Thyroid gland (tissue), 4 donors: ENCODE measurements around the gene ANKRD22. TPM values are rescaled to one million over a fixed set of nuclear protein-coding genes. Genes with fewer than 3 reads are reported as not detected.
A peak's percentile ranks its signal among the peaks of the same experiment; 100 is the strongest.

Experiments
- DNase-seq, 2 donors: peaks; one replicate each; pipeline ENCODE4 v3.0.0-alpha.2; 2019
- H3K27ac ChIP-seq, 3 donors: fragments of 200-600 bp; sonication (generic); 1 replicate in 2 of 3; 2 replicates in 1 of 3; pipeline ENCODE4 v1.5.1; 2016 to 2019; ENCODE audit warnings: mild to moderate bottlenecking in 1 of 3, moderate library complexity in 1 of 3
- H3K27me3 ChIP-seq: fragments of 200-600 bp; sonication (generic); one replicate; pipeline ENCODE4 v1.5.1; 2019
- H3K36me3 ChIP-seq, 2 donors: fragments of 200-600 bp; sonication (generic); one replicate each; pipeline ENCODE4 v1.5.1; 2016 to 2019
- H3K4me1 ChIP-seq, 2 donors: fragments of 200-600 bp; sonication (generic); one replicate each; pipeline ENCODE4 v1.5.1; 2017 to 2019
- H3K4me3 ChIP-seq, 3 donors: fragments of 200-600 bp; sonication (generic); replicated peaks in 1 of 3; 1 replicate in 2 of 3; 2 replicates in 1 of 3; pipeline ENCODE4 v1.5.1; 2016; ENCODE audit warnings: mild to moderate bottlenecking in 1 of 3
- H3K9me3 ChIP-seq: fragments of 200-600 bp; sonication (generic); one replicate; pipeline ENCODE4 v1.5.1; 2017
- CTCF ChIP-seq, 6 experiments: fragments of 200-600 bp in 3 of 6; fragments of 450-650 bp in 3 of 6; sonication (generic) in 3 of 6; IDR thresholded peaks; one replicate each; pipeline ENCODE4 v1.5.1; 2016 to 2019; ENCODE audit warnings: antibody characterized with exemption in 6 of 6, mild to moderate bottlenecking in 2 of 6, inconsistent platforms in 1 of 6, moderate library complexity in 1 of 6
- POLR2A ChIP-seq, 2 donors: fragments of 450-650 bp; IDR thresholded peaks; one replicate each; pipeline ENCODE4 v1.6.1; 2017; ENCODE audit warnings: antibody characterized with exemption in 2 of 2, mild to moderate bottlenecking in 2 of 2, moderate library complexity in 1 of 2
- WGBS, 2 donors: methylation state at CpG; one replicate each; pipeline ENCODE4 v1.1.5; 2017; 5-methylcytosine and 5-hydroxymethylcytosine counted together
- intact Hi-C: fragments of 100-400 bp; cut with DNase I; formaldehyde crosslinking; loops from one replicate; pipeline ENCODE4 v1.15.1; 2023
- total RNA-seq, 4 donors: library from RNA; depleted of rRNA; stranded (reverse); fragments of >200 nt; gene quantifications; one replicate each; pipeline ENCODE4 v1.2.3, GENCODE V29; 2016

The ANKRD22 gene
- total RNA-seq, 4 donors from 2014 or later = not detected

GRCh38 chr10:88810196-88810961, 41.3 kb downstream of the ANKRD22 start:
- Histone ChIP-seq H3K9me3 (no peaks in the 10 kb centered on the region), H3K27me3 (no peaks in the 10 kb centered on the region), H3K36me3 (no peaks in the 10 kb centered on the region), H3K27ac (no peak overlapping the region), H3K4me3 (no peak overlapping the region), H3K4me1 (no peaks in the 10 kb centered on the region)
- DNase-seq = peak; percentile 14 to 30
- intact Hi-C loops = no loop called here
- TF ChIP-seq POLR2A (IDR thresholded peaks at IDR 0.05) = no peak
- TF ChIP-seq CTCF (IDR thresholded peaks at IDR 0.05) = peak; percentile 15 to 73 (median 45)
- WGBS, 2 donors = 29 to 37% methylated on average over 5 of the region's 5 CpGs

GRCh38 chr10:88809621-88810020, 42.0 kb downstream of the ANKRD22 start:
- Histone ChIP-seq H3K27me3 (no peaks in the 10 kb centered on the region), H3K4me3 (no peak overlapping the region), H3K27ac (no peak overlapping the region), H3K36me3 (no peaks in the 10 kb centered on the region), H3K4me1 (no peaks in the 10 kb centered on the region), H3K9me3 (no peaks in the 10 kb centered on the region)
- 83 to 84% methylated on average over 4 of the region's 4 CpGs for WGBS, 2 donors
- DNase-seq = no peak
- no peak for TF ChIP-seq CTCF (IDR thresholded peaks at IDR 0.05)
- TF ChIP-seq POLR2A (IDR thresholded peaks at IDR 0.05) = no peak
- intact Hi-C loops = no loop called here

GRCh38 chr10:88805924-88806323, 45.7 kb downstream of the ANKRD22 start:
- no peaks in the 10 kb centered on the region for H3K27me3 ChIP-seq
- DNase-seq = no peak
- no peak overlapping the region for H3K4me3 ChIP-seq
- 82 to 91% methylated on average over 3 of the region's 3 CpGs for WGBS, 2 donors
- H3K27ac ChIP-seq = no peak overlapping the region
- TF ChIP-seq CTCF (IDR thresholded peaks at IDR 0.05) (no peak), POLR2A (IDR thresholded peaks at IDR 0.05) (no peak)
- no peaks in the 10 kb centered on the region for H3K36me3 ChIP-seq
- no peaks in the 10 kb centered on the region for H3K9me3 ChIP-seq
- intact Hi-C loops = no loop called here
- H3K4me1 ChIP-seq = no peaks in the 10 kb centered on the region

- no peak for DNase-seq
- Histone ChIP-seq H3K4me1 (no peaks in the 10 kb centered on the region), H3K36me3 (no peaks in the 10 kb centered on the region), H3K9me3 (no peaks in the 10 kb centered on the region), H3K27me3 (no peaks in the 10 kb centered on the region), H3K4me3 (no peak overlapping the region), H3K27ac (no peak overlapping the region)
- intact Hi-C loops = no loop called here
- 57 to 66% methylated on average over 2 of the region's 2 CpGs for whole genome bisulfite sequencing, 2 donors
- TF ChIP-seq POLR2A (IDR thresholded peaks at IDR 0.05) (no peak), CTCF (IDR thresholded peaks at IDR 0.05) (no peak)
These were observed 46.3 kb downstream of the ANKRD22 start for GRCh38 chr10:88805361-88805760.

- Histone ChIP-seq H3K4me1 (no peaks in the 10 kb centered on the region), H3K36me3 (no peaks in the 10 kb centered on the region), H3K9me3 (no peaks in the 10 kb centered on the region), H3K4me3 (no peak overlapping the region), H3K27me3 (no peaks in the 10 kb centered on the region), H3K27ac (no peak overlapping the region)
- no peak for DNase-seq
- intact Hi-C loops = no loop called here
- TF ChIP-seq CTCF (IDR thresholded peaks at IDR 0.05) (no peak), POLR2A (IDR thresholded peaks at IDR 0.05) (no peak)
- 49 to 55% methylated on average over 6 of the region's 6 CpGs for WGBS, 2 donors
These were observed 47.4 kb downstream of the ANKRD22 start for GRCh38 chr10:88804083-88804812.
